Adrenal gland (tissue), 12 donors: ENCODE results near the gene LIPC. TPM values are rescaled to one million over a fixed set of nuclear protein-coding genes. Genes with fewer than 3 reads are reported as not detected.

ENCODE experiments used
- DNase-seq, 7 donors: peaks; one replicate each; pipeline ENCODE4 v3.0.0-alpha.2; 2019 to 2020
- H3K27ac ChIP-seq, 5 donors: fragments of 200-600 bp; sonication (generic) in 4 of 5; 1 replicate in 3 of 5; 2 replicates in 2 of 5; pipeline versions ENCODE4 v1.5.1 to v1.8.0; 2016 to 2020; ENCODE audit warnings: mild to moderate bottlenecking in 1 of 5
- H3K27me3 ChIP-seq: fragments of 200-600 bp; 2 replicates; pipeline ENCODE4 v1.8.0; 2021
- H3K36me3 ChIP-seq, 2 donors: fragments of 200-600 bp; replicated peaks in 1 of 2; 1 replicate in 1 of 2; 2 replicates in 1 of 2; pipeline versions ENCODE4 v1.5.1 to v1.8.0; 2018 to 2022
- H3K4me1 ChIP-seq, 2 donors: fragments of 200-600 bp; replicated peaks in 1 of 2; 1 replicate in 1 of 2; 2 replicates in 1 of 2; pipeline versions ENCODE4 v1.5.1 to v1.8.0; 2018 to 2021
- H3K4me3 ChIP-seq, 4 donors: fragments of 200-600 bp; sonication (generic) in 3 of 4; one replicate each; pipeline ENCODE4 v1.5.1; 2016 to 2018
- H3K9me3 ChIP-seq, 3 donors: fragments of 200-600 bp; sonication (generic) in 1 of 3; replicated peaks in 1 of 3; 1 replicate in 2 of 3; 2 replicates in 1 of 3; pipeline versions ENCODE4 v1.5.1 to v1.8.0; 2016 to 2021
- POLR2A ChIP-seq, 2 donors: fragments of 450-650 bp; IDR thresholded peaks; one replicate each; pipeline ENCODE4 v1.6.1; 2017; ENCODE audit warnings: antibody characterized with exemption in 2 of 2, mild to moderate bottlenecking in 2 of 2, moderate library complexity in 1 of 2
- WGBS, 4 donors: extraction: QIAGEN DNeasy Blood & Tissue Kit in 2 of 4; methylation state at CpG; one replicate each; pipeline versions ENCODE4 v1.1.5 to v1.1.7; 2013 to 2017; 5-methylcytosine and 5-hydroxymethylcytosine counted together
- intact Hi-C, 2 donors: fragments of 100-400 bp; cut with DNase I; formaldehyde crosslinking; loops; one replicate each; pipeline versions ENCODE4 v1.14.1 to v1.15.0; 2022 to 2023
- polyA plus RNA-seq, 3 donors: library from polyadenylated mRNA; stranded (reverse); fragments of 200-250 nt in 2 of 3; fragments of 350-450 nt in 1 of 3; fragmentation: Illumina TruSeq in 1 of 3; extraction: RNeasy Lipid Tissue Mini Kit (QIAGEN cat#74804) in 1 of 3; gene quantifications; one replicate each; pipeline ENCODE4 v1.2.3, GENCODE V29; 2013 to 2014
- total RNA-seq, 9 donors: library from RNA; depleted of rRNA in 4 of 9; stranded (reverse); fragments of >200 nt in 4 of 9; fragments of 120-200 nt in 1 of 9; fragmentation: NEBNext Ultra II Directional in 1 of 9; extraction: Animal tissue kit (Norgen Biotek cat#: 25700) in 1 of 9; gene quantifications; one replicate each; pipeline versions ENCODE4 v1.1.0 to v1.2.4, GENCODE V29; 2013 to 2023
- TF ChIP-seq, protein P1 (sequence below), 6 experiments: fragments of 450-650 bp in 4 of 6; fragments of 200-600 bp in 2 of 6; sonication (generic) in 1 of 6; IDR thresholded peaks; 1 replicate in 5 of 6; 2 replicates in 1 of 6; pipeline versions ENCODE4 v1.5.1 to v1.8.0; 2016 to 2021; ENCODE audit warnings: antibody characterized with exemption in 6 of 6, mild to moderate bottlenecking in 2 of 6, moderate library complexity in 1 of 6
- donor health status: healthy with polysubstance abuse.
- donor health status: Bipolar disorder and iron deficiency.
- donor health status: DM: yes; HTN: yes; CAD: no.
- donor health status: DM: no; HTN: no; CAD: no.
- donor health status: DM: no; HTN: no; CAD: no.
- donor health status: DM: yes; HTN: yes; CAD: no.

Gene LIPC
- total and polyA plus RNA-seq, 12 donors = 0.11 to 1.0 (median 0.24) TPM; not detected in 5

DNA sequence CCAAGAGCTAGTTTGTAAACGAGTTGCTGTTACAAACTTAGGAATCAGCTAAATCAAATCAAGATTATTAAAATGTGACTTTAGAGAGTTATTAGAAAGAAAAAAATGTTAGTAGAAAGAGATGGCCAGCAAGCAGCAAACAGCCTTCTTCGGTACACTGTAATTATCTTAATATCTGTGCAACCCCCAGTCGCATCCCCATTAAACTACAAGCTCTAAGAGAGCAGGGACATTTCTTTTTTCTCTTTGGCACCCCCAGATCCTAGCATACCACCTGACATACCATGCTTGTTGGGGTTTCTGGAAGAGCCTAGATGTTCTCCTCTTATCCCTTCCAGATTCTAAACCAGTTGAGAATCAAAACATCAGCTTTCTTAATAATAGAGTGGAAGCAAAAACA lies 45.1 kb upstream of the LIPC start:
- no peak overlapping the region for H3K27ac ChIP-seq
- TF ChIP-seq POLR2A (IDR thresholded peaks at IDR 0.05) = no peak
- TF ChIP-seq, protein P1, sequence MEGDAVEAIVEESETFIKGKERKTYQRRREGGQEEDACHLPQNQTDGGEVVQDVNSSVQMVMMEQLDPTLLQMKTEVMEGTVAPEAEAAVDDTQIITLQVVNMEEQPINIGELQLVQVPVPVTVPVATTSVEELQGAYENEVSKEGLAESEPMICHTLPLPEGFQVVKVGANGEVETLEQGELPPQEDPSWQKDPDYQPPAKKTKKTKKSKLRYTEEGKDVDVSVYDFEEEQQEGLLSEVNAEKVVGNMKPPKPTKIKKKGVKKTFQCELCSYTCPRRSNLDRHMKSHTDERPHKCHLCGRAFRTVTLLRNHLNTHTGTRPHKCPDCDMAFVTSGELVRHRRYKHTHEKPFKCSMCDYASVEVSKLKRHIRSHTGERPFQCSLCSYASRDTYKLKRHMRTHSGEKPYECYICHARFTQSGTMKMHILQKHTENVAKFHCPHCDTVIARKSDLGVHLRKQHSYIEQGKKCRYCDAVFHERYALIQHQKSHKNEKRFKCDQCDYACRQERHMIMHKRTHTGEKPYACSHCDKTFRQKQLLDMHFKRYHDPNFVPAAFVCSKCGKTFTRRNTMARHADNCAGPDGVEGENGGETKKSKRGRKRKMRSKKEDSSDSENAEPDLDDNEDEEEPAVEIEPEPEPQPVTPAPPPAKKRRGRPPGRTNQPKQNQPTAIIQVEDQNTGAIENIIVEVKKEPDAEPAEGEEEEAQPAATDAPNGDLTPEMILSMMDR (IDR thresholded peaks at IDR 0.05) = no peak
- H3K27me3 ChIP-seq = no peaks in the 10 kb centered on the region
- DNase-seq = no peak
- no peak overlapping the region for H3K4me3 ChIP-seq
- WGBS, 4 donors = 73 to 87% (median 80%) methylated on average over 3 of the region's 3 CpGs
- no peaks in the 10 kb centered on the region for H3K36me3 ChIP-seq
- no peaks in the 10 kb centered on the region for H3K4me1 ChIP-seq
- intact Hi-C loops = no loop called here
- H3K9me3 ChIP-seq = no peaks in the 10 kb centered on the region

DNA sequence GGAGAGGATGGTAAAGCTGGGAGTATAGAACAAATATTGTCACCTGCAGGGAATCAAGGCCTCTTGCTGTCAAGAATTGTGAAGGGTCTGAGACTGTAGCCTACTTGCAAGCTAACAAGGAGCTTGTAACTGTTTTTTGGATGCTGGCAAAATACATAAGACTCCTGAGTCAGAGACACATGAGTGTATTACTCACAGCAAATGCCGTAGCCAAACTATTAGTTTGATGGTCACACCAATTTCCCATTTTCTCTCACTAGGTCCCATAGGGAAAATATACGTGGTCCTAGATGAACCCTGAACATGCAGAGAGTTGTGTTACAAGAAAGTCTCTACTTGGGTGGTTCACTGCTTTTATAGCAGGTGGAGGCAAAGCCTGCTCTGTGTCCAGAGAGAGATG lies 44.7 kb upstream of the LIPC start:
- TF ChIP-seq POLR2A (IDR thresholded peaks at IDR 0.05) = no peak
- TF ChIP-seq, protein P1 (IDR thresholded peaks at IDR 0.05) = no peak
- Histone ChIP-seq H3K27me3 (no peaks in the 10 kb centered on the region), H3K4me1 (no peaks in the 10 kb centered on the region), H3K9me3 (no peaks in the 10 kb centered on the region), H3K4me3 (no peak overlapping the region), H3K27ac (no peak overlapping the region), H3K36me3 (no peaks in the 10 kb centered on the region)
- WGBS, 4 donors = 62 to 87% (median 67%) methylated on average over 2 of the region's 2 CpGs
- intact Hi-C loops = no loop called here
- no peak for DNase-seq

DNA sequence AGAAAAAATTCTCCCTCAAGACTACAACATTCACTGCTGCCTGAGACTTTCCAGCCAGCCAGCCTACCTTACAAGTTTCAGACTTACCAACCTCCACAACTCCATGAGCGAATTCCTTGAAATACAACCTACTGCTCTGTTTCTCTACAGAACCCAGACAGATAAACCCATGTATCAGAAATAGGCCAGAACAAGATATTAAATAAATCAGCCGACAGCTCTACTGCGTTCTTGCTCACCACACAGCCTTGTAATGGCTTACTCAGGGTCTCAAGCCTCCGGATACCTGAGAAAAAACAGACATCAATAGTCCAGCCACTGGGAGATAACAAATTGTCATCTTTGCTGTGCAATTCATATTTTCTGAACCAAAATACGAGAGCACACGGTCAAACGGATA lies 43.6 kb upstream of the LIPC start:
- no peaks in the 10 kb centered on the region for H3K4me1 ChIP-seq
- no peak overlapping the region for H3K27ac ChIP-seq
- no peaks in the 10 kb centered on the region for H3K9me3 ChIP-seq
- intact Hi-C loops = no loop called here
- no peak overlapping the region for H3K4me3 ChIP-seq
- 89 to 98% (median 94%) methylated on average over 7 of the region's 7 CpGs for WGBS, 4 donors
- TF ChIP-seq, protein P1 (IDR thresholded peaks at IDR 0.05) = no peak
- no peak for TF ChIP-seq POLR2A (IDR thresholded peaks at IDR 0.05)
- no peaks in the 10 kb centered on the region for H3K36me3 ChIP-seq
- H3K27me3 ChIP-seq = no peaks in the 10 kb centered on the region
- no peak for DNase-seq

DNA sequence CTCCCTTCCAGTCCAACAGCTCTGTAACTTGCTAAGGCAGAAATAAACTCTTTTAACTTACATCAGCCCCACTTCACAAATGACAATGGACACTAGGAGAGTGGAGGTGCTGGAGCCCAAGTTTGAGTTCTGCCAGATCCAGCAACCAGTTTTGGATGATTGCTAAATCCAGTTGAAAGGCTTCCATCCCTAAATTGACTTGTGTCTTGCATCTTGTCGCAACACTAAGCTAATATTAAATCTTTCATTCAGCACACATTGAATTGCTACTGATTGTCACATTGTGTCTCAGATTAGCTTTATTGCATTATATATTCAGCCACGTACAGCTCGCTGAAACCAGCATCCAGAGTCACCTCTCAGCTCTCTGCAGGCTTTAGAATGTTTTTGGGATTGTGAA lies 41.7 kb upstream of the LIPC start:
- H3K27ac ChIP-seq = no peak overlapping the region
- no peak for DNase-seq
- no peaks in the 10 kb centered on the region for H3K9me3 ChIP-seq
- no peaks in the 10 kb centered on the region for H3K4me1 ChIP-seq
- H3K27me3 ChIP-seq = no peaks in the 10 kb centered on the region
- 92 to 96% (median 94%) methylated on average over 3 of the region's 3 CpGs for WGBS, 4 donors
- no peak overlapping the region for H3K4me3 ChIP-seq
- TF ChIP-seq, protein P1 (IDR thresholded peaks at IDR 0.05) = no peak
- TF ChIP-seq POLR2A (IDR thresholded peaks at IDR 0.05) = no peak
- intact Hi-C loops = no loop called here
- H3K36me3 ChIP-seq = no peaks in the 10 kb centered on the region
